Endothelial cell of umbilical vein (primary cell): ENCODE results near the gene MINK1. TPM values are rescaled to one million over a fixed set of nuclear protein-coding genes. Genes with fewer than 3 reads are reported as not detected.
"Not testable (repeated sequence)": the region's sequence is repeated elsewhere in the genome, so short reads cannot be mapped to it uniquely, and the experiment has no call there.

Source experiments
- BruUV-seq: library from RNA; stranded (reverse); fragments of 400-500 nt; replicated peaks from 2 replicates; lab custom pipeline; 2021; lab: Mats Ljungman, UMichigan
- CTCF ChIA-PET: fragments of 300-600, 350-600 bp; sonication (Branson Sonifier 250); formaldehyde crosslinking; loops from one replicate; lab custom pipeline; 2021; ENCODE audit warnings: antibody characterized with exemption, inconsistent platforms; lab: Charles Lee
- POLR2A ChIA-PET: fragments of 300-600, 350-600 bp; sonication (Branson Sonifier 250); formaldehyde crosslinking; loops from one replicate; lab custom pipeline; 2021; ENCODE audit warnings: antibody characterized with exemption, inconsistent platforms; lab: Charles Lee
- DNase-seq: peaks from one replicate; pipeline ENCODE4 v3.0.0-alpha.2; 2011; ENCODE audit warnings: low read depth, low spot score
- FAIRE-seq: peaks from 2 replicates; lab custom pipeline; 2011; peaks lifted over from hg19 to GRCh38; lab: Jason Lieb, UNC
- H2AFZ ChIP-seq: 2 replicates; pipeline ENCODE4 v1.6.0; 2012; ENCODE audit warnings: low read depth, low read length, control low read depth, inconsistent platforms
- H3K27ac ChIP-seq: 2 replicates; pipeline ENCODE4 v1.5.1; 2011; ENCODE audit warnings: low read depth, mild to moderate bottlenecking, control low read depth, low read length, moderate library complexity; ENCODE audit not compliant: insufficient read depth
- H3K27me3 ChIP-seq, 2 experiments: 2 replicates each; pipeline versions ENCODE4 v1.6.0 to v1.6.1; 2011; ENCODE audit warnings: low read length in 2 of 2, mixed read lengths in 1 of 2; ENCODE audit not compliant: control insufficient read depth in 2 of 2, insufficient read depth in 2 of 2
- H3K36me3 ChIP-seq, 2 experiments: 2 replicates in 1 of 2; 3 replicates in 1 of 2; pipeline ENCODE4 v1.5.1; 2011; ENCODE audit warnings: low read length in 2 of 2, mild to moderate bottlenecking in 1 of 2, moderate library complexity in 1 of 2; ENCODE audit not compliant: control insufficient read depth in 2 of 2, insufficient read depth in 2 of 2; ENCODE audit errors: extremely low read depth in 1 of 2
- H3K4me1 ChIP-seq: 3 replicates; pipeline ENCODE4 v1.5.1; 2011; ENCODE audit warnings: mild to moderate bottlenecking, low read length; ENCODE audit not compliant: control insufficient read depth, insufficient read depth; ENCODE audit errors: extremely low read depth
- H3K4me2 ChIP-seq: 2 replicates; pipeline ENCODE4 v1.6.1; 2011; ENCODE audit warnings: low read length, control low read depth, mixed read lengths; ENCODE audit not compliant: insufficient read depth
- H3K4me3 ChIP-seq, 3 experiments: fragments of 200-600 bp in 1 of 3; sonication (generic), shearing (Covaris generic) in 1 of 3; replicated peaks in 1 of 3; 2 replicates each; pipeline ENCODE4 v1.5.1; 2011 to 2016; ENCODE audit warnings: control low read depth in 3 of 3, low read length in 3 of 3, mild to moderate bottlenecking in 2 of 3, inconsistent platforms in 1 of 3, low read depth in 1 of 3, moderate library complexity in 1 of 3; ENCODE audit not compliant: insufficient read depth in 1 of 3
- H3K79me2 ChIP-seq: 2 replicates; pipeline ENCODE4 v1.6.0; 2012; ENCODE audit warnings: low read length, inconsistent platforms; ENCODE audit not compliant: control insufficient read depth, insufficient read depth
- H3K9ac ChIP-seq: replicated peaks from 2 replicates; pipeline ENCODE3; 2011; ENCODE audit warnings: low read length, control low read depth; ENCODE audit not compliant: insufficient read depth; ENCODE audit errors: extremely low read depth
- H3K9me1 ChIP-seq: replicated peaks from 3 replicates; pipeline ENCODE4 v1.6.0; 2011; ENCODE audit warnings: mild to moderate bottlenecking, low read length; ENCODE audit not compliant: control insufficient read depth, insufficient read depth; ENCODE audit errors: extremely low read depth
- H3K9me3 ChIP-seq: replicated peaks from 2 replicates; pipeline ENCODE4 v1.5.1; 2012; ENCODE audit warnings: low read length, inconsistent platforms; ENCODE audit not compliant: control insufficient read depth, insufficient read depth
- H4K20me1 ChIP-seq: replicated peaks from 2 replicates; pipeline ENCODE3; 2011; ENCODE audit warnings: mild to moderate bottlenecking, low read length; ENCODE audit not compliant: control insufficient read depth, insufficient read depth; ENCODE audit errors: extremely low read depth
- CTCF ChIP-seq, 2 donors: IDR thresholded peaks; 1 replicate in 1 of 2; 2 replicates in 1 of 2; pipeline ENCODE4 v1.5.1; 2011; ENCODE audit warnings: low read length in 2 of 2, mild to moderate bottlenecking in 2 of 2, moderate library complexity in 2 of 2, control low read depth in 1 of 2, inconsistent platforms in 1 of 2, low read depth in 1 of 2; ENCODE audit not compliant: insufficient read depth in 1 of 2; ENCODE audit errors: extremely low read depth in 1 of 2
- EZH2 ChIP-seq: IDR thresholded peaks from 2 replicates; pipeline ENCODE4 v1.6.1; 2012; ENCODE audit warnings: borderline replicate concordance, low read depth, mild to moderate bottlenecking, moderate library complexity, low read length, inconsistent platforms; ENCODE audit not compliant: severe bottlenecking
- FOS ChIP-seq: IDR thresholded peaks from 2 replicates; pipeline ENCODE4 v1.6.1; 2011; ENCODE audit warnings: mild to moderate bottlenecking, low read length, moderate library complexity, borderline replicate concordance; ENCODE audit not compliant: insufficient read depth
- GATA2 ChIP-seq: IDR thresholded peaks from 2 replicates; pipeline ENCODE4 v1.7.0; 2011; ENCODE audit warnings: low read depth, mild to moderate bottlenecking, moderate library complexity, mixed read lengths, low read length; ENCODE audit not compliant: insufficient read length, insufficient read depth
- JUN ChIP-seq: IDR thresholded peaks from 2 replicates; pipeline ENCODE4 v1.6.1; 2011; ENCODE audit warnings: borderline replicate concordance, low read depth; ENCODE audit not compliant: insufficient read length, insufficient read depth
- MAX ChIP-seq: IDR thresholded peaks from 2 replicates; pipeline ENCODE4 v1.6.1; 2011; ENCODE audit not compliant: insufficient read depth, insufficient read length
- MYC ChIP-seq: IDR thresholded peaks from one replicate; pipeline ENCODE4 v1.6.1; 2011; ENCODE audit warnings: mild to moderate bottlenecking, low read depth, low read length
- POLR2A ChIP-seq: IDR thresholded peaks from 2 replicates; pipeline ENCODE4 v1.6.1; 2012; ENCODE audit warnings: low read depth, mild to moderate bottlenecking, control low read depth, low read length
- POLR2AphosphoS5 ChIP-seq: IDR thresholded peaks from 2 replicates; pipeline ENCODE4 v1.6.1; 2012; ENCODE audit warnings: low read depth, mild to moderate bottlenecking, control low read depth, low read length, moderate library complexity; ENCODE audit not compliant: insufficient read depth
- dilution Hi-C: fragments of 300-500 bp; cut with MboI; formaldehyde crosslinking; loops from one replicate; pipeline ENCODE4 v1.15.0; 2019; ENCODE audit warnings: low sequenced_read_pairs; ENCODE audit not compliant: extremely low pct_ligation_motif_present
- intact Hi-C: fragments of 100-400 bp; cut with micrococcal nuclease; formaldehyde crosslinking; loops from one replicate; pipeline ENCODE4 v1.10.0; 2022
- polyA plus RNA-seq, 4 experiments: library from polyadenylated mRNA; depleted of rRNA in 3 of 4; stranded (reverse) in 3 of 4; unstranded in 1 of 4; fragments of >200 nt; gene quantifications; 2 replicates each; pipeline versions ENCODE4 v1.2.1 to v1.2.3, GENCODE V29; 2011 to 2012; ENCODE audit warnings: missing spikeins in 1 of 4
- total RNA-seq: library from RNA; stranded (reverse); gene quantifications from 2 replicates; pipeline ENCODE4 v1.2.3, GENCODE V29; 2021

Gene MINK1
- total and polyA plus RNA-seq, 2 donors (not counting 3 experiments of a cell fraction or from before 2014, with no cell fraction given) = 53.6 to 89.4 TPM

- Histone ChIP-seq H3K9ac (no peak overlapping the region), H3K27ac (no peak overlapping the region), H3K4me2 (no peak overlapping the region), H4K20me1 (no peaks in the 10 kb centered on the region), H3K4me1 (no peaks in the 10 kb centered on the region), H2AFZ (no peak overlapping the region), H3K36me3 (no peaks in the 10 kb centered on the region), H3K9me3 (no peaks in the 10 kb centered on the region), H3K4me3 (no peak overlapping the region), H3K9me1 (no peaks in the 10 kb centered on the region), H3K27me3 (no peaks in the 10 kb centered on the region), H3K79me2 (no peaks in the 10 kb centered on the region)
- dilution Hi-C loops = no loop called here
- TF ChIP-seq MAX = no peak
- no peak for TF ChIP-seq GATA2
- TF ChIP-seq POLR2AphosphoS5 = no peak
- no peak for TF ChIP-seq CTCF (IDR thresholded peaks at IDR 0.05; ENCODE audit: extremely low read depth in 1 of 2, insufficient read depth in 1 of 2, low read depth in 1 of 2, low read length in 2 of 2)
- TF ChIP-seq FOS = no peak
- TF ChIP-seq EZH2 = no peak
- TF ChIP-seq JUN = no peak
- no peak for TF ChIP-seq POLR2A
- no peak for TF ChIP-seq MYC
- ChIA-PET CTCF (interaction anchor here (4.3 kb wide), 1 partner anchor 12 kb away, joined by 24 read pairs; no protein-coding TSS in a partner anchor), POLR2A (no interaction called here)
- intact Hi-C loops = no loop called here
- BruUV-seq = no TSS peak
- FAIRE-seq (no peak), DNase-seq (no peak)
Measured at GRCh38 chr17:4921320-4921719, 88.2 kb downstream of the MINK1 start.

GRCh38 chr17:4926577-4927335 is 93.6 kb downstream of the MINK1 start:
- H4K20me1 ChIP-seq, H3K36me3 ChIP-seq, dilution Hi-C loops, H3K4me1 ChIP-seq, H3K27me3 ChIP-seq, intact Hi-C loops, H3K9me1 ChIP-seq, H3K9me3 ChIP-seq, H3K9ac ChIP-seq, BruUV-seq, DNase-seq, H3K27ac ChIP-seq, H3K79me2 ChIP-seq, POLR2A ChIA-PET, FAIRE-seq, H2AFZ ChIP-seq, H3K4me3 ChIP-seq, H3K4me2 ChIP-seq: not testable (repeated sequence)
- CTCF ChIA-PET = interaction anchor here (1.1 kb wide), 1 partner anchor 18 kb away, joined by 4 read pairs; no protein-coding TSS in a partner anchor
